Thoracic aorta (tissue), 2 donors: ENCODE data around the gene CDH23. TPM values are rescaled to one million over a fixed set of nuclear protein-coding genes. Genes with fewer than 3 reads are reported as not detected.

Experiments used
- ATAC-seq: fragments of 150-250 bp; one replicate; pipeline ENCODE4 v1.8.0; 2017; ENCODE audit warnings: low read depth; ENCODE audit not compliant: insufficient number of reproducible peaks, low FRiP score
- DNase-seq: peaks from one replicate; pipeline ENCODE4 v3.0.0-alpha.2; 2020; ENCODE audit warnings: low spot score
- H3K27ac ChIP-seq, 2 donors: fragments of 200-600 bp; sonication (generic); 1 replicate in 1 of 2; 2 replicates in 1 of 2; pipeline ENCODE4 v1.5.1; 2016; ENCODE audit warnings: mild to moderate bottlenecking in 2 of 2, moderate library complexity in 2 of 2
- H3K27me3 ChIP-seq: fragments of 200-600 bp; sonication (generic); replicated peaks from 2 replicates; pipeline ENCODE4 v1.6.0; 2016; ENCODE audit warnings: mild to moderate bottlenecking; ENCODE audit not compliant: insufficient read depth
- H3K36me3 ChIP-seq: fragments of 200-600 bp; sonication (generic); one replicate; pipeline ENCODE4 v1.5.1; 2016
- H3K4me1 ChIP-seq, 2 donors: fragments of 200-600 bp; sonication (generic); 1 replicate in 1 of 2; 2 replicates in 1 of 2; pipeline versions ENCODE4 v1.5.1 to v1.6.0; 2016; ENCODE audit warnings: low read depth in 2 of 2, mild to moderate bottlenecking in 1 of 2; ENCODE audit not compliant: control insufficient read depth in 1 of 2
- H3K4me3 ChIP-seq: fragments of 200-600 bp; sonication (generic); 2 replicates; pipeline ENCODE4 v1.5.1; 2016; ENCODE audit warnings: mild to moderate bottlenecking
- H3K9me3 ChIP-seq: fragments of 200-600 bp; sonication (generic); 2 replicates; pipeline ENCODE4 v1.5.1; 2016
- CTCF ChIP-seq: fragments of 200-600 bp; sonication (generic); IDR thresholded peaks from one replicate; pipeline ENCODE4 v1.5.1; 2019; ENCODE audit warnings: antibody characterized with exemption
- total RNA-seq, 2 donors: library from RNA; depleted of rRNA; stranded (reverse); fragments of >200 nt; gene quantifications; one replicate each; pipeline versions ENCODE4 v1.1.0 to v1.2.3, GENCODE V29; 2016

CDH23 gene
- total RNA-seq, 2 donors from 2014 or later, result 10.6 to 10.8 TPM

DNA sequence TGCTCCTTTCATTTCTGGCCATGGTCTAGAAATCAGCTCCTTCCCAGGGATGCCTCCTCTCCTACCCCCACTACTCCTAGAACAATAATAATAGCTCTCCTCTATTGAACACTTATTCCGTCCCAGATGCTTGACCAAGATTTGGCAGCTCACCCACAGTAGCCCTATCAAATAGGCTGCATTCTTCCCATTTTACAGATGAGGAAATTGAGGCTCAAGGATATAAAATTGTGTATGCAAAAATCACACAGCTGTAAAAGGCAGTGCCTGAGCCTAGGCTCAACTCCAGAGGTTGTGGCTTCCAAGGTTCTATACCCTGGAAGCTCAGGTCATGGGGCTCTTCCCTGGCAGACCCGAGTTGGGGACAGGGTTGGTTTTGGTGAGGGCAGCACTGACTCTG, 240.6 kb downstream of the CDH23 start:
- ATAC-seq (no peak), DNase-seq (no peak)
- H3K27ac ChIP-seq, result no peak overlapping the region
- no peak overlapping the region for H3K4me3 ChIP-seq
- no peaks in the 10 kb centered on the region for H3K9me3 ChIP-seq
- no peak for TF ChIP-seq CTCF
- H3K36me3 ChIP-seq, result no peaks in the 10 kb centered on the region
- no peaks in the 10 kb centered on the region for H3K27me3 ChIP-seq
- no peaks in the 10 kb centered on the region for H3K4me1 ChIP-seq

GRCh38 chr10:71638064-71638821, 241.5 kb downstream of the CDH23 start:
- no peak for DNase-seq

DNA sequence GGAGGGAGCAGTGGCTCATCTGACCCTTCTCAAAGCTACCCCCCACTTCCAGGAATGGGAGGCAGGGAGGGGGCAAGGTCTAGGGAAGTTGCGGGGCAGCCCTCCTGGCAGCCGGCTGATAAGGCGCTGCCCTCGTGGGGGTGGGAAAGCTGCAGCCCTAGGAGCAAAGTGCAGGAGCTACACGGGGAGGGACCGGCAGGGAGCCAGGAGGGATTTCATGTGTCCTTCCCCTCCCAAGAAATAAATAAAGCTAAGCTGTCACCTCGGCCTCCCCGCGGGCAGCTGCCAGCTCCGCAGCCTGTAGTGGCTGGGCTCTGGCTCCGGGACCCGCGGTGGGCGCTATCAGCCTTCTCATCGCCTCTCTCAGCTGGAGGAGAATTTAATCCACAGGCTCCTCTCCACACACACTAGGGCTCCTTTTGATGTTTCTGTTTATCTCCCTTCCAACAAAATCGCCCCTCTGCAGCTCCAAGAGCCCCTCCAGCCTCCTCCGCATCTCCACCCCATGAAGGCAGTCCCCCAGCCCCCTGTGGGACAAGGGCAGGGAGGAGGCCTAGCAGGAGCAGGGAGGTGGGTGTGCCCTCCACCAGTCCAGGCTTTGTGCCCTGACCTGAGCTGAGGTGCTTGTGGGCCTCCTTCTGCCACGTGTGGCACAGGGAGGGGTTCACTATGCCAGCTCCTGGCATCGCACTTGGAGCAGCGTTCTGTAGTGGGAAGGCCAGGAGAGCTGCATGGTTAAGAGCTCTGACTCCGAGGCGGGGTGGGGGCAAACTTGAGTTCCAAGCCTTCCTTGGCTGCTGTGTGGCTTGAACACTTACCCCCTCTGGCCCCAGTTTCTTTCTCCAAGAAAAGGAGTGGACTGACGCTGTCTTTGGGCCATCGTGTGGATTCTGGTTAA, 242.4 kb downstream of the CDH23 start:
- H3K27ac ChIP-seq, result no peak overlapping the region
- H3K27me3 ChIP-seq, result no peaks in the 10 kb centered on the region
- H3K36me3 ChIP-seq, result no peaks in the 10 kb centered on the region
- H3K4me3 ChIP-seq, result no peak overlapping the region
- H3K9me3 ChIP-seq, result no peaks in the 10 kb centered on the region
- TF ChIP-seq CTCF, result no peak
- no peak for ATAC-seq
- H3K4me1 ChIP-seq, result no peaks in the 10 kb centered on the region
- DNase-seq, result no peak

More at GRCh38 chr10:71638064-71638821, 241.5 kb downstream of the CDH23 start:
- Histone ChIP-seq H3K9me3 (no peaks in the 10 kb centered on the region), H3K4me1 (no peaks in the 10 kb centered on the region), H3K4me3 (no peak overlapping the region), H3K27me3 (no peaks in the 10 kb centered on the region), H3K36me3 (no peaks in the 10 kb centered on the region), H3K27ac (no peak overlapping the region)
- TF ChIP-seq CTCF, result no peak
- no peak for ATAC-seq

DNA sequence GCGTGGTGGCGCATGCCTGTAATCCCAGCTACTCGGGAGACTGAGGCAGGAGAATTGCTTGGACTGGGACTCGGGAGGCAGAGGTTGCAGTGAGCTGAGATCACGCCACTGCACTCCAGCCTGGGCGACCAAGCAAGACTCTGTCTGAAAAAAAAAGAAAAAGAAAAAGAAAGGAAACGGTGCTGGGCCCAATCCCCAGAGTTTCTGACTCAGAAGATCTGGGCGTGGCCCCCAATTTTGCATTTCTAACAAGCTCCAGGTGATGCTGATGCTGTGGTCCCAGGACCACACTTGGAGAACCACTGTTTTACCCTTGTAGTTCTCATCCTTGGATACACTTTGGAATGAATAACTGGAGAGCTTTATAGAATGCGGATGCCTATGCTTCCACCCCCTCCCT, 243.9 kb downstream of the CDH23 start:
- H3K9me3 ChIP-seq, result no peaks in the 10 kb centered on the region
- TF ChIP-seq CTCF, result no peak
- no peak overlapping the region for H3K4me3 ChIP-seq
- DNase-seq (no peak), ATAC-seq (no peak)
- H3K36me3 ChIP-seq, result no peaks in the 10 kb centered on the region
- no peaks in the 10 kb centered on the region for H3K27me3 ChIP-seq
- no peak overlapping the region for H3K27ac ChIP-seq
- H3K4me1 ChIP-seq, result no peaks in the 10 kb centered on the region

- DNase-seq (no peak), ATAC-seq (no peak)
- H3K4me1 ChIP-seq, result no peaks in the 10 kb centered on the region
- H3K4me3 ChIP-seq, result no peak overlapping the region
- no peak overlapping the region for H3K27ac ChIP-seq
- H3K36me3 ChIP-seq, result no peaks in the 10 kb centered on the region
- TF ChIP-seq CTCF, result no peak
- H3K9me3 ChIP-seq, result no peaks in the 10 kb centered on the region
- no peaks in the 10 kb centered on the region for H3K27me3 ChIP-seq
These were observed 244.7 kb downstream of the CDH23 start for GRCh38 chr10:71641449-71641848.
